HG03159 (cell line): ENCODE results near the gene COL4A6.
"Not testable (repeated sequence)": the region's sequence is repeated elsewhere in the genome, so short reads cannot be mapped to it uniquely, and the experiment has no call there.

ENCODE experiments used
- ATAC-seq: cut with Tn5 transposase; IDR thresholded peaks from one replicate; pipeline ENCODE4 v1.9.1; 2021; ENCODE audit warnings: mild to moderate bottlenecking, moderate library complexity; ENCODE audit not compliant: unreplicated experiment

COL4A6 gene

GRCh38 chrX:108412783-108413182 lies 25.4 kb downstream of the COL4A6 start:
- no peak for ATAC-seq

GRCh38 chrX:108399418-108400165 lies 38.6 kb downstream of the COL4A6 start:
- no peak for ATAC-seq

GRCh38 chrX:108397627-108398391 lies 40.4 kb downstream of the COL4A6 start:
- ATAC-seq: no peak

- ATAC-seq: no peak
Observed at GRCh38 chrX:108396986-108397385, 41.2 kb downstream of the COL4A6 start.

- ATAC-seq: no peak
Observed at GRCh38 chrX:108396188-108396891, 41.9 kb downstream of the COL4A6 start.

- not testable (repeated sequence) for ATAC-seq
Observed at GRCh38 chrX:108390976-108391717, 47.1 kb downstream of the COL4A6 start.

GRCh38 chrX:108384783-108385182 lies 53.4 kb downstream of the COL4A6 start:
- no peak for ATAC-seq

GRCh38 chrX:108380222-108380621 lies 58.0 kb downstream of the COL4A6 start:
- ATAC-seq: no peak

GRCh38 chrX:108376821-108377220 lies 61.4 kb downstream of the COL4A6 start:
- ATAC-seq: not testable (repeated sequence)

GRCh38 chrX:108375591-108375990 lies 62.6 kb downstream of the COL4A6 start:
- not testable (repeated sequence) for ATAC-seq

GRCh38 chrX:108366644-108367406 lies 71.4 kb downstream of the COL4A6 start:
- no peak for ATAC-seq

GRCh38 chrX:108362026-108362425 lies 76.2 kb downstream of the COL4A6 start:
- no peak for ATAC-seq

GRCh38 chrX:108361316-108361715 lies 76.9 kb downstream of the COL4A6 start:
- no peak for ATAC-seq

- no peak for ATAC-seq
Observed at GRCh38 chrX:108359806-108360602, 78.2 kb downstream of the COL4A6 start.

- ATAC-seq: no peak
Observed at GRCh38 chrX:108353452-108353851, 84.8 kb downstream of the COL4A6 start.

- no peak for ATAC-seq
Observed at GRCh38 chrX:108349210-108349609, 89.0 kb downstream of the COL4A6 start.

GRCh38 chrX:108348525-108348924 lies 89.7 kb downstream of the COL4A6 start:
- ATAC-seq: no peak

GRCh38 chrX:108347800-108348199 lies 90.4 kb downstream of the COL4A6 start:
- ATAC-seq: no peak

GRCh38 chrX:108344216-108344615 lies 94.0 kb downstream of the COL4A6 start:
- ATAC-seq: no peak
